WTC11 (cell line): ENCODE results near the gene ACBD4. TPM values are rescaled to one million over a fixed set of nuclear protein-coding genes. Genes with fewer than 3 reads are reported as not detected.

Source experiments
- ATAC-seq: fragments of 200-7000 bp; cut with Tn5 transposase; 2 replicates; pipeline ENCODE4 v1.10.0; 2021; ENCODE audit warnings: mild to moderate bottlenecking, moderate library complexity
- CTCF ChIA-PET: fragments of 300-600 bp; sonication (Branson Sonifier 250); formaldehyde crosslinking; loops from one replicate; lab custom pipeline; 2021; ENCODE audit warnings: antibody characterized with exemption; lab: Charles Lee
- POLR2A ChIA-PET: fragments of 350-600 bp; sonication (Branson Sonifier 250); formaldehyde crosslinking; loops from one replicate; lab custom pipeline; 2021; ENCODE audit warnings: antibody characterized with exemption; lab: Charles Lee
- DNase-seq: peaks from one replicate; pipeline ENCODE4 v3.0.0; 2021; ENCODE audit warnings: low spot score
- H3K27ac Mint-ChIP-seq: 2 replicates; pipeline ENCODE4 v1.8.0; 2021; ENCODE audit warnings: mixed read lengths
- H3K27me3 Mint-ChIP-seq: 2 replicates; pipeline ENCODE4 v1.8.0; 2021; ENCODE audit warnings: low read depth, mild to moderate bottlenecking, moderate library complexity, mixed read lengths
- H3K36me3 Mint-ChIP-seq: 2 replicates; pipeline ENCODE4 v1.8.0; 2021; ENCODE audit warnings: mixed read lengths
- H3K4me1 Mint-ChIP-seq: 2 replicates; pipeline ENCODE4 v1.8.0; 2022; ENCODE audit warnings: mixed read lengths
- H3K4me3 Mint-ChIP-seq: 2 replicates; pipeline ENCODE4 v1.8.0; 2021; ENCODE audit warnings: mild to moderate bottlenecking, moderate library complexity, mixed read lengths
- H3K9me3 Mint-ChIP-seq: 2 replicates; pipeline ENCODE4 v1.8.0; 2021; ENCODE audit warnings: mixed read lengths
- ZBTB21 ChIP-seq: sonication (generic); formaldehyde crosslinking; IDR thresholded peaks from 2 replicates; pipeline ENCODE4 v1.8.1; 2023; ENCODE audit warnings: mild to moderate bottlenecking, missing genetic modification reagents, borderline replicate concordance
- microRNA-seq: library from miRNA; unstranded; fragments of <30 nt; microRNA quantifications from one replicate; pipeline ENCODE4 v1.2.0, GENCODE V29; 2022; ENCODE audit warnings: borderline number of aligned reads
- total RNA-seq: library from RNA; stranded (reverse); gene quantifications from 3 replicates; pipeline ENCODE4 v1.2.3, GENCODE V29; 2021

The ACBD4 gene
- total RNA-seq, 1 experiment from 2014 or later, result 12.7 TPM

- Mint-ChIP-seq H3K9me3 (peaks cover 9% of the 10 kb centered on the region), H3K36me3 (no peaks in the 10 kb centered on the region), H3K4me1 (no peaks in the 10 kb centered on the region), H3K27ac (no peak overlapping the region), H3K27me3 (no peaks in the 10 kb centered on the region), H3K4me3 (no peak overlapping the region)
- TF ChIP-seq ZBTB21 (CRISPR knock-in tag), result no peak
- ChIA-PET CTCF (interaction anchor here (0.7 to 2.5 kb wide), 5 partner anchors 18 to 55 kb away, joined by 3 to 12 read pairs (median 4); partner anchors contain the start of genes ACBD4 and HEXIM1), POLR2A (interaction anchor here (1.2 kb wide), 1 partner anchor 41 kb away, joined by 4 read pairs; no protein-coding TSS in a partner anchor)
- no peak for ATAC-seq
- DNase-seq, result no peak
Measured at GRCh38 chr17:45190503-45191255, 55.2 kb downstream of the ACBD4 start.

Small RNAs within 50 kb of the gene (microRNA-seq; reads per million reads assigned to microRNA genes)
- gene MIR6784, result not detected

Other genes with a start within 250 kb of the ACBD4 start
- 128 to 162 TPM (median 148 TPM) in 3 replicates for gene EFTUD2, start 236.2 kb upstream of the ACBD4 start, total RNA-seq
- 1.5 to 2.2 TPM (median 1.6 TPM) in 3 replicates for gene GFAP, start 220.2 kb upstream of the ACBD4 start, total RNA-seq
- gene KIF18B, start 187.9 kb upstream of the ACBD4 start, total RNA-seq, result 62.2 to 82.2 TPM (median 66.3 TPM) in 3 replicates
- gene C1QL1, start 167.4 kb upstream of the ACBD4 start, total RNA-seq, result 13.4 to 16.8 TPM (median 15.6 TPM) in 3 replicates
- 57.7 to 59.2 TPM (median 58.7 TPM) in 3 replicates for gene DCAKD, start 84.1 kb upstream of the ACBD4 start, total RNA-seq
- gene NMT1, start 74.4 kb upstream of the ACBD4 start, total RNA-seq, result 152 to 162 TPM (median 153 TPM) in 3 replicates
- 45.9 to 55.8 TPM (median 55.8 TPM) in 3 replicates for gene PLCD3, start 3.2 kb upstream of the ACBD4 start, total RNA-seq
- 29.6 to 36.9 TPM (median 35.2 TPM) in 3 replicates for gene HEXIM1, start 12.8 kb downstream of the ACBD4 start, total RNA-seq
- gene HEXIM2, start 26.2 kb downstream of the ACBD4 start, total RNA-seq, result 11.9 to 16.1 TPM (median 12.2 TPM) in 3 replicates
- 5.3 to 7.9 TPM (median 7.3 TPM) in 3 replicates for gene FMNL1, start 86.2 kb downstream of the ACBD4 start, total RNA-seq
- 0.14 to 0.15 TPM in 2 of 3 replicates, not detected in the other for gene SPATA32, start 126.4 kb downstream of the ACBD4 start, total RNA-seq
- 3.3 to 4.0 TPM (median 3.8 TPM) in 3 replicates for gene MAP3K14, start 181.3 kb downstream of the ACBD4 start, total RNA-seq